OCI-LY3 (cell line): ENCODE measurements around the gene TCF3.

Source experiments
- H2AFZ ChIP-seq: fragments of 200-600, 300-600 bp; shearing (Covaris generic); 2 replicates; pipeline ENCODE4 v1.6.0; 2014; ENCODE audit warnings: antibody characterized with exemption, low read depth, low read length
- H3K27ac ChIP-seq: fragments of 200-600, 300-600 bp; sonication (generic); 2 replicates; pipeline ENCODE4 v1.5.1; 2014; ENCODE audit warnings: mild to moderate bottlenecking, low read length, moderate library complexity, mixed read lengths
- H3K27me3 ChIP-seq: fragments of 200-600, 300-600 bp; sonication (generic); 2 replicates; pipeline ENCODE4 v1.6.1; 2014; ENCODE audit warnings: low read depth, low read length, mixed read lengths
- H3K36me3 ChIP-seq: fragments of 200-600, 300-600 bp; sonication (generic); replicated peaks from 2 replicates; pipeline ENCODE3; 2014; ENCODE audit warnings: low read depth, low read length, mixed read lengths
- H3K4me1 ChIP-seq: fragments of 300-600, 200-600 bp; sonication (generic); 2 replicates; pipeline ENCODE4 v1.6.1; 2014; ENCODE audit warnings: low read length, mixed read lengths
- H3K4me2 ChIP-seq: fragments of 200-600, 300-600 bp; sonication (generic); 2 replicates; pipeline ENCODE4 v1.6.1; 2014; ENCODE audit warnings: low read length, mixed read lengths
- H3K4me3 ChIP-seq: fragments of 300-600, 200-600 bp; sonication (generic); 2 replicates; pipeline ENCODE4 v1.5.1; 2014; ENCODE audit warnings: antibody characterized with exemption, mild to moderate bottlenecking, low read length, moderate library complexity
- H3K79me2 ChIP-seq: fragments of 300-600, 200-600 bp; shearing (Covaris generic); 2 replicates; pipeline ENCODE4 v1.6.1; 2014; ENCODE audit warnings: mild to moderate bottlenecking, low read length, mixed read lengths
- H3K9ac ChIP-seq: fragments of 300-600, 200-600 bp; shearing (Covaris generic); 2 replicates; pipeline ENCODE4 v1.6.0; 2014; ENCODE audit warnings: mild to moderate bottlenecking, low read length, moderate library complexity
- H3K9me3 ChIP-seq: fragments of 200-600, 300-600 bp; shearing (Covaris generic); 2 replicates; pipeline ENCODE4 v1.6.1; 2014; ENCODE audit warnings: low read length, mixed read lengths; ENCODE audit not compliant: insufficient read depth
- H4K20me1 ChIP-seq: fragments of 200-600, 300-600 bp; sonication (generic); 2 replicates; pipeline ENCODE4 v1.6.1; 2016; ENCODE audit warnings: low read length, mixed read lengths; ENCODE audit not compliant: insufficient read depth
- CTCF ChIP-seq: fragments of 200-600, 300-600 bp; sonication (generic); IDR thresholded peaks from 2 replicates; pipeline ENCODE4 v1.5.1; 2014; ENCODE audit warnings: antibody characterized with exemption, low read length, low read depth
- EZH2phosphoT487 ChIP-seq: fragments of 200-600 bp; shearing (Covaris generic); IDR thresholded peaks from 2 replicates; pipeline ENCODE4 v1.6.1; 2018; ENCODE audit warnings: antibody characterized with exemption, mixed run types, low read depth

The TCF3 gene

GRCh38 chr19:1658150-1659083 is 6.0 kb upstream of the TCF3 start:
- Histone ChIP-seq H3K79me2 (no peaks in the 10 kb centered on the region), H3K4me1 (peaks cover 45% of the 10 kb centered on the region), H2AFZ (no peak overlapping the region), H4K20me1 (no peaks in the 10 kb centered on the region), H3K27ac (no peak overlapping the region), H3K4me3 (no peak overlapping the region), H3K4me2 (no peak overlapping the region; the same call in 1 of the 2 replicates), H3K9ac (no peak overlapping the region), H3K27me3 (no peaks in the 10 kb centered on the region), H3K36me3 (peaks cover 7% of the 10 kb centered on the region), H3K9me3 (peaks cover 12% of the 10 kb centered on the region; the same call in 1 of the 2 replicates)
- TF ChIP-seq EZH2phosphoT487, result no peak
- no peak for TF ChIP-seq CTCF

- TF ChIP-seq CTCF (no peak), EZH2phosphoT487 (no peak)
- peaks cover 12% of the 10 kb centered on the region; the same call in 1 of the 2 replicates for H3K9me3 ChIP-seq
- H3K4me3 ChIP-seq, result no peak overlapping the region
- no peaks in the 10 kb centered on the region for H3K79me2 ChIP-seq
- no peak overlapping the region for H2AFZ ChIP-seq
- H3K27ac ChIP-seq, result no peak overlapping the region
- H4K20me1 ChIP-seq, result no peaks in the 10 kb centered on the region
- no peak overlapping the region for H3K9ac ChIP-seq
- peaks cover 7% of the 10 kb centered on the region for H3K36me3 ChIP-seq
- H3K4me1 ChIP-seq, result peaks cover 41% of the 10 kb centered on the region
- no peaks in the 10 kb centered on the region for H3K27me3 ChIP-seq
- no peak overlapping the region; the same call in 1 of the 2 replicates for H3K4me2 ChIP-seq
Observed at GRCh38 chr19:1657746-1658145, 5.3 kb upstream of the TCF3 start.

GRCh38 chr19:1656988-1657536 is 4.6 kb upstream of the TCF3 start:
- peaks cover 5% of the 10 kb centered on the region for H3K36me3 ChIP-seq
- no peak overlapping the region for H3K4me3 ChIP-seq
- H3K79me2 ChIP-seq, result peaks cover 3% of the 10 kb centered on the region; the same call in 1 of the 2 replicates
- H3K9me3 ChIP-seq, result peaks cover 8% of the 10 kb centered on the region; the same call in 1 of the 2 replicates
- no peak overlapping the region for H3K9ac ChIP-seq
- no peaks in the 10 kb centered on the region for H3K27me3 ChIP-seq
- H4K20me1 ChIP-seq, result no peaks in the 10 kb centered on the region
- peaks cover 41% of the 10 kb centered on the region for H3K4me1 ChIP-seq
- no peak overlapping the region for H3K27ac ChIP-seq
- H2AFZ ChIP-seq, result no peak overlapping the region
- no peak for TF ChIP-seq CTCF
- no peak for TF ChIP-seq EZH2phosphoT487
- no peak overlapping the region for H3K4me2 ChIP-seq

GRCh38 chr19:1655987-1656608 is 3.7 kb upstream of the TCF3 start:
- H3K79me2 ChIP-seq, result peaks cover 13% of the 10 kb centered on the region
- 0 out of 2 replicates have a peak, but pooled peaks cover 4% of the 10 kb centered on the region for H3K9me3 ChIP-seq
- H3K4me3 ChIP-seq, result no peak overlapping the region
- no peaks in the 10 kb centered on the region for H3K27me3 ChIP-seq
- TF ChIP-seq CTCF (no peak), EZH2phosphoT487 (no peak)
- no peak overlapping the region for H3K9ac ChIP-seq
- H3K4me2 ChIP-seq, result no peak overlapping the region
- H4K20me1 ChIP-seq, result no peaks in the 10 kb centered on the region
- peaks cover 35% of the 10 kb centered on the region for H3K4me1 ChIP-seq
- H2AFZ ChIP-seq, result no peak overlapping the region
- H3K27ac ChIP-seq, result no peak overlapping the region
- no peaks in the 10 kb centered on the region for H3K36me3 ChIP-seq
